ENCODE measurements around the gene BRCC3. TPM values are rescaled to one million over a fixed set of nuclear protein-coding genes. Genes with fewer than 3 reads are reported as not detected.

BRCC3 gene
- total RNA-seq, 1 donor from 2014 or later: 21.1 TPM

DNA sequence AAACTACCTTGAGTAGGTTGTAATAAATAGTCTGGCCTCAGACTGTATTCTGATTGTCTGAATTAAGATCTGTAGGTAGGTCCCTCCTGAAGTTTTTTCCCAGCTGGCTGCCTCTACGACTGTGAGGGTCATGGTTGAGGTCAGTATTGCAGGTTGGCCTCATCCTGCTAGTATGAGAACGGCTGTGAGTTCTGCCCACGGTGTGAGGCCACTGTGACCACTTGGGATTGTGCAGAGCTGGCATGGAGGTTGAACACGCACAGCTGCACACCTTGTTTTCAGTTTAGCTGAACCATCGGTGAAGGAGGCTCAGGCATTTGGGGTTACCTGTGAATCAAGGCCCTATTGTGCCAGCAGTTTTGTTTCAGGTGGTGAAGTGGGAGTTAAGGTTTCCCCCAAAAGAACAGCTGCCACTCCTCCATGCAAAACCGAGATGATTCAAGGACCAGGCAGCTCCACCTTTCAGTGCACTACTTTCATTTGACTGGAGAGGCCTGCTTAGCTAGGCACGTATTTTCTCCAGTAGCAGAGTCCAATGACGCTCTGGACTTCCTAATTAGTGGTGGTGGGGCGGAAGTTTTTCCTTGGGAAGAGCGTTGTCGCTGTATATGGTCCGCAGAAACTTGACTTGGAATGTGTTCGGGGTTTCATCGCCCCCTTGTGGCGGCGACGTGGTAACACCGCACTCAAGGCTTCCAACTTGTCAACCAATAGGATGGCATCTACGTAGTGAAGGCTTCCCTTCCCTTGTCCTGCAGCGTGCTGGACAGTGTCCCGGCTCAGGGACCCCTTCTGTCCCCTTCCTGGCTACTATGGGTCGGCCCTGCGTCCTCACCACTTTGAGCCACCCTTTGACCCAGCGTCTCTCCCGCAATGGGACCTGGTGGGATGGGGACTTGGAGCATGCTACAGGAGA, 14.2 kb upstream of the BRCC3 start:
- DNase-seq (peak; percentile 26), ATAC-seq (ENCODE audit: low read depth) (peak; percentile 84)
- H3K9me3 Mint-ChIP-seq: no peaks in the 10 kb centered on the region
- peaks cover 37% of the 10 kb centered on the region for H3K36me3 Mint-ChIP-seq (ENCODE audit: low read depth)
- intact Hi-C loops (cut with micrococcal nuclease): loop anchor here (1.0 to 10.0 kb wide), 3 partner anchors 13 to 142 kb away; no protein-coding TSS in a partner anchor
- no peaks in the 10 kb centered on the region for H3K27me3 Mint-ChIP-seq
- H3K4me1 Mint-ChIP-seq: peaks cover 13% of the 10 kb centered on the region
- peak overlapping the region; percentile 35 for H3K27ac Mint-ChIP-seq
- ChIA-PET CTCF (interaction anchor here (0.7 to 2.7 kb wide), 5 partner anchors 26 to 139 kb away, joined by 4 to 21 read pairs (median 6); partner anchors contain the start of gene FUNDC2), POLR2A (interaction anchor here (3.0 kb wide), 1 partner anchor 30 kb away, joined by 10 read pairs; the partner anchor contains the start of gene FUNDC2)
- TF ChIP-seq, protein P1, sequence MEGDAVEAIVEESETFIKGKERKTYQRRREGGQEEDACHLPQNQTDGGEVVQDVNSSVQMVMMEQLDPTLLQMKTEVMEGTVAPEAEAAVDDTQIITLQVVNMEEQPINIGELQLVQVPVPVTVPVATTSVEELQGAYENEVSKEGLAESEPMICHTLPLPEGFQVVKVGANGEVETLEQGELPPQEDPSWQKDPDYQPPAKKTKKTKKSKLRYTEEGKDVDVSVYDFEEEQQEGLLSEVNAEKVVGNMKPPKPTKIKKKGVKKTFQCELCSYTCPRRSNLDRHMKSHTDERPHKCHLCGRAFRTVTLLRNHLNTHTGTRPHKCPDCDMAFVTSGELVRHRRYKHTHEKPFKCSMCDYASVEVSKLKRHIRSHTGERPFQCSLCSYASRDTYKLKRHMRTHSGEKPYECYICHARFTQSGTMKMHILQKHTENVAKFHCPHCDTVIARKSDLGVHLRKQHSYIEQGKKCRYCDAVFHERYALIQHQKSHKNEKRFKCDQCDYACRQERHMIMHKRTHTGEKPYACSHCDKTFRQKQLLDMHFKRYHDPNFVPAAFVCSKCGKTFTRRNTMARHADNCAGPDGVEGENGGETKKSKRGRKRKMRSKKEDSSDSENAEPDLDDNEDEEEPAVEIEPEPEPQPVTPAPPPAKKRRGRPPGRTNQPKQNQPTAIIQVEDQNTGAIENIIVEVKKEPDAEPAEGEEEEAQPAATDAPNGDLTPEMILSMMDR (IDR thresholded peaks at IDR 0.05): no peak
- H3K4me3 Mint-ChIP-seq: peak overlapping the region; percentile 48

DNA sequence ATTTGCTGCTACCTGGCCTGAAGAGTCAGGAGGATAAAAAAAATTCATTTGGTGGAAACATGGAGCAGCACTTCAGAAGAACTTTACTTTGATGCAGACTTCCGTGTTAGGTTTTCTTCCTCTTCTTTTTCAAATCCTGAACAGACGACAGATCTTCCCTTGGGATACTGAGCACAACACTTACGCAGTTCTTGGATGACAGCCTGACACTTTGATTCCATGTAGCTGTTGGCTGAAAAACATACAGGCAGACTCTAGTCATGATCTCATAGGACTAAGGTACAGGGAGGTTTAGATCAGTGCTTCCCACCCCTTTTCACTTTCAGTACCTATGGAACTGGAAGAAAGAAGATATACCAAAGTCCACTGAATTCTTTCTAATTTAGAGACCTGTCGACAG, 9.5 kb upstream of the BRCC3 start:
- no peaks in the 10 kb centered on the region for H3K27me3 Mint-ChIP-seq
- ATAC-seq (ENCODE audit: low read depth) (no peak), DNase-seq (no peak)
- POLR2A ChIA-PET: no interaction called here
- intact Hi-C loops (cut with micrococcal nuclease): no loop called here
- no peaks in the 10 kb centered on the region for H3K9me3 Mint-ChIP-seq
- H3K4me1 Mint-ChIP-seq: peaks cover 10% of the 10 kb centered on the region
- TF ChIP-seq, protein P1 (IDR thresholded peaks at IDR 0.05): no peak
- peaks cover 20% of the 10 kb centered on the region for H3K36me3 Mint-ChIP-seq (ENCODE audit: low read depth)
- CTCF ChIA-PET: interaction anchor here (1.3 kb wide), 1 partner anchor 79 kb away, joined by 5 read pairs; no protein-coding TSS in a partner anchor
- H3K4me3 Mint-ChIP-seq: no peak overlapping the region
- H3K27ac Mint-ChIP-seq: no peak overlapping the region

DNA sequence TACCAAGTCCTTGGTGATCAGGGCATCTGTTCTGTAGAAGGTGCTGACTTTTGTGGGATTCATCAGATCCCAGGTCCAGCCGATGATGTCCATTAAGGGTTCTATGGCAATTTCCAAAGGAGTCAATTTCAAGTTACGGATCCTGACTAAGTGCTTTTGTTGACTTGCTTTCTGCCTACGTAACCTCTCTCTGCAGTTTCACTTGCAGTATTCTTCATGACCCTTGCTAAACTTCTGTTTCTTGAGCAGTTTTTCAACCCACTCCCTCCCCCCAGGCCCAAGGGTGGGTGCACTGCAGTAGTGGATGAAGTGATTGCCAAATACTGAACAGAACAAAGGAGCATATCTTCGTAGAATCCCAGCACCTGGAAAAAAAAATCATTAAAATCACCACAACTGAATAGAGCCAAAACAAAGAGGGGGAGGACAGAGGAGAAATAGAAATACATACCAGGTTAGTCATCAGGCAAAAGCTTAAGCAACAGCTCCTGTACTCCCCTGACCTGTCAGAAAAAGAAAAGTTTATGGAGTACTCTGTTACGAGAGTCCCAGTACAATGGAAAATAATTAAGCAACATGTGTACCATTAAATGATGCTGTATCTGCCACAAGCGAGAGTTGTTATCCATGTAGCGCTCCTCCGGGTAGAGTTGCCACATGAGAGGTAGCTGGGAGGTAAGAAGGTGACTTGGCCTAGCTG, 6.1 kb upstream of the BRCC3 start:
- intact Hi-C loops (cut with micrococcal nuclease): no loop called here
- H3K4me3 Mint-ChIP-seq: no peak overlapping the region
- no peaks in the 10 kb centered on the region for H3K27me3 Mint-ChIP-seq
- H3K27ac Mint-ChIP-seq: no peak overlapping the region
- ChIA-PET CTCF (no interaction called here), POLR2A (no interaction called here)
- H3K9me3 Mint-ChIP-seq: no peaks in the 10 kb centered on the region
- ATAC-seq (ENCODE audit: low read depth) (no peak), DNase-seq (no peak)
- TF ChIP-seq, protein P1 (IDR thresholded peaks at IDR 0.05): no peak
- H3K36me3 Mint-ChIP-seq (ENCODE audit: low read depth): peaks cover 12% of the 10 kb centered on the region
- peaks cover 14% of the 10 kb centered on the region for H3K4me1 Mint-ChIP-seq

DNA sequence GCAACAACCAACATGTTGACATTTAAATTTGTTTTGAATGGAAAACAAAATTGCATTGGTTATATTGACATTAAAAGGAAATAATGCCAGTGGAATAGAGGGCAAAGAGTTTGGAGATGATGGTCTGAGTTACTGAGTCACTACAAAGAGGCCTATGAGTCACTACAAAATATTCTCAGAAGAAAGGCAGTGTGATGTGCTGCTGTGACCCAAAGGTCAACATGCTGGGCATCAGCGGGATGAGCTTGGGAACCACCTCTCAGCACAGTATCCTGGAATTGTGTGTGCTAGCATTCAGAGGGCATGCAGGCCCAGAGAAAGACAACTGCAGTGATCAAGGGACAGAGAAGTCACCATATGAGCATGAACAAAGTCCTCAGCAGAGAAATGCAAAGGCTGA, 3.1 kb upstream of the BRCC3 start:
- peaks cover 9% of the 10 kb centered on the region for H3K36me3 Mint-ChIP-seq (ENCODE audit: low read depth)
- H3K27me3 Mint-ChIP-seq: no peaks in the 10 kb centered on the region
- ChIA-PET POLR2A (no interaction called here), CTCF (no interaction called here)
- no peaks in the 10 kb centered on the region for H3K9me3 Mint-ChIP-seq
- ATAC-seq (ENCODE audit: low read depth): no peak
- peaks cover 29% of the 10 kb centered on the region for H3K4me1 Mint-ChIP-seq
- no peak overlapping the region for H3K27ac Mint-ChIP-seq
- H3K4me3 Mint-ChIP-seq: no peak overlapping the region
- TF ChIP-seq, protein P1 (IDR thresholded peaks at IDR 0.05): no peak
- no peak for DNase-seq
- intact Hi-C loops (cut with micrococcal nuclease): no loop called here

DNA sequence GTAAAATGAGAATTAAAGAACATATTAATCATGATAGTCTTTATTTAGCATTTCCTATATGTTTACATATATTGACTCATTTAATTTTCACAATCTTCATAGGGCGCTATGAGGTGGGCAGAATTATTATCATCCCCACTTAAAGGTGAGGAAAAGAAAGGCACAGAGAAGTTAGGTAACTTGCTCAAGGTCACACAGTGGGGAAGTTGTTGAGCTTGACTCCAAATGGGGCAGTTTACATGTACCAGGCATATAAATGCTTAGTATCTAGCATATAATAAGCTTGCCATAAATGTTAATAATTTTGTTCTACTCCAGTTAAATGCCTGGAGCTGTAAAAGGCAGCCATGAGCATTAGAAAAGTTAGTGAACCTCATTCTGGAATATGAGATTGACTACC, 1.9 kb upstream of the BRCC3 start:
- H3K9me3 Mint-ChIP-seq: no peaks in the 10 kb centered on the region
- ChIA-PET CTCF (no interaction called here), POLR2A (no interaction called here)
- no peak for DNase-seq
- TF ChIP-seq, protein P1 (IDR thresholded peaks at IDR 0.05): no peak
- intact Hi-C loops (cut with micrococcal nuclease): no loop called here
- peak overlapping the region; percentile 91 for H3K27ac Mint-ChIP-seq
- no peak for ATAC-seq (ENCODE audit: low read depth)
- peaks cover 41% of the 10 kb centered on the region for H3K4me1 Mint-ChIP-seq
- peaks cover 19% of the 10 kb centered on the region for H3K36me3 Mint-ChIP-seq (ENCODE audit: low read depth)
- H3K4me3 Mint-ChIP-seq: peak overlapping the region; percentile 87
- no peaks in the 10 kb centered on the region for H3K27me3 Mint-ChIP-seq
